ENCODE measurements around the gene QPCT.

The QPCT gene

GRCh38 chr2:37323781-37324535 lies 20.5 kb upstream of the QPCT start:
- peak; percentile 36 for DNase-seq
- in situ Hi-C loops (cut with HindIII; ENCODE audit: low pct_ligation_motif_present, low pct_unique_long_range_greater_than_20kb, low sequenced_read_pairs), result no loop called here

GRCh38 chr2:37324536-37324785 lies 20.0 kb upstream of the QPCT start:
- in situ Hi-C loops (cut with HindIII; ENCODE audit: low pct_ligation_motif_present, low pct_unique_long_range_greater_than_20kb, low sequenced_read_pairs), result no loop called here
- peak; percentile 83 for DNase-seq

- in situ Hi-C loops (cut with HindIII; ENCODE audit: low pct_ligation_motif_present, low pct_unique_long_range_greater_than_20kb, low sequenced_read_pairs), result no loop called here
- peak; percentile 33 for DNase-seq
Observed at GRCh38 chr2:37324786-37325624, 19.4 kb upstream of the QPCT start, which contains the start of gene PRKD3. Gene PRKD3, minus strand, starts transcription at chr2:37324833. Its CDS starts 8,309 bp downstream, at chr2:37316524.

GRCh38 chr2:37325625-37326071 lies 18.8 kb upstream of the QPCT start:
- DNase-seq, result no peak
- in situ Hi-C loops (cut with HindIII; ENCODE audit: low pct_ligation_motif_present, low pct_unique_long_range_greater_than_20kb, low sequenced_read_pairs), result no loop called here

GRCh38 chr2:37326285-37326684 lies 18.1 kb upstream of the QPCT start:
- peak; percentile 82 for DNase-seq

GRCh38 chr2:37326866-37327634 lies 17.4 kb upstream of the QPCT start:
- in situ Hi-C loops (cut with HindIII; ENCODE audit: low pct_ligation_motif_present, low pct_unique_long_range_greater_than_20kb, low sequenced_read_pairs), result no loop called here
- DNase-seq, result no peak

More at GRCh38 chr2:37326285-37326684, 18.1 kb upstream of the QPCT start:
- in situ Hi-C loops (cut with HindIII; ENCODE audit: low pct_ligation_motif_present, low pct_unique_long_range_greater_than_20kb, low sequenced_read_pairs), result no loop called here

GRCh38 chr2:37330681-37331080 lies 13.7 kb upstream of the QPCT start:
- in situ Hi-C loops (cut with HindIII; ENCODE audit: low pct_ligation_motif_present, low pct_unique_long_range_greater_than_20kb, low sequenced_read_pairs), result no loop called here
- DNase-seq, result no peak

- no peak for DNase-seq
- in situ Hi-C loops (cut with HindIII; ENCODE audit: low pct_ligation_motif_present, low pct_unique_long_range_greater_than_20kb, low sequenced_read_pairs), result no loop called here
Observed at GRCh38 chr2:37332560-37332959, 11.9 kb upstream of the QPCT start.

- DNase-seq, result no peak
- in situ Hi-C loops (cut with HindIII; ENCODE audit: low pct_ligation_motif_present, low pct_unique_long_range_greater_than_20kb, low sequenced_read_pairs), result no loop called here
Observed at GRCh38 chr2:37333256-37333655, 11.2 kb upstream of the QPCT start.

GRCh38 chr2:37335604-37336003 lies 8.8 kb upstream of the QPCT start:
- no peak for DNase-seq
- in situ Hi-C loops (cut with HindIII; ENCODE audit: low pct_ligation_motif_present, low pct_unique_long_range_greater_than_20kb, low sequenced_read_pairs), result no loop called here

- DNase-seq, result no peak
- in situ Hi-C loops (cut with HindIII; ENCODE audit: low pct_ligation_motif_present, low pct_unique_long_range_greater_than_20kb, low sequenced_read_pairs), result no loop called here
Observed at GRCh38 chr2:37337620-37338280, 6.7 kb upstream of the QPCT start.

GRCh38 chr2:37338933-37339332 lies 5.5 kb upstream of the QPCT start:
- no peak for DNase-seq
- in situ Hi-C loops (cut with HindIII; ENCODE audit: low pct_ligation_motif_present, low pct_unique_long_range_greater_than_20kb, low sequenced_read_pairs), result no loop called here

GRCh38 chr2:37340637-37341036 lies 3.8 kb upstream of the QPCT start:
- DNase-seq, result no peak

GRCh38 chr2:37342591-37343220 lies 1.7 kb upstream of the QPCT start:
- in situ Hi-C loops (cut with HindIII; ENCODE audit: low pct_ligation_motif_present, low pct_unique_long_range_greater_than_20kb, low sequenced_read_pairs), result no loop called here

More at GRCh38 chr2:37340637-37341036, 3.8 kb upstream of the QPCT start:
- in situ Hi-C loops (cut with HindIII; ENCODE audit: low pct_ligation_motif_present, low pct_unique_long_range_greater_than_20kb, low sequenced_read_pairs), result no loop called here

GRCh38 chr2:37343537-37344434 lies 644 bp upstream of the QPCT start:
- in situ Hi-C loops (cut with HindIII; ENCODE audit: low pct_ligation_motif_present, low pct_unique_long_range_greater_than_20kb, low sequenced_read_pairs), result no loop called here
- peak; percentile 71 for DNase-seq

More at GRCh38 chr2:37342591-37343220, 1.7 kb upstream of the QPCT start:
- DNase-seq, result no peak

- in situ Hi-C loops (cut with HindIII; ENCODE audit: low pct_ligation_motif_present, low pct_unique_long_range_greater_than_20kb, low sequenced_read_pairs), result no loop called here
- no peak for DNase-seq
Observed at GRCh38 chr2:37348155-37348554, 3.7 kb downstream of the QPCT start.

GRCh38 chr2:37349231-37349860 lies 4.9 kb downstream of the QPCT start:
- DNase-seq, result no peak

More at GRCh38 chr2:37349231-37349860, 4.9 kb downstream of the QPCT start:
- in situ Hi-C loops (cut with HindIII; ENCODE audit: low pct_ligation_motif_present, low pct_unique_long_range_greater_than_20kb, low sequenced_read_pairs), result no loop called here
